GM10266 (cell line): ENCODE results near the gene PRKG1.

Experiments used
- DNase-seq: peaks from one replicate; pipeline ENCODE4 v3.0.0; 2012; ENCODE audit errors: extremely low spot score
- CTCF ChIP-seq: IDR thresholded peaks from 2 replicates; pipeline ENCODE4 v1.5.1; 2012; ENCODE audit warnings: mild to moderate bottlenecking, low read depth; ENCODE audit not compliant: control insufficient read depth, insufficient read depth; ENCODE audit errors: missing control alignments

PRKG1 gene

DNA sequence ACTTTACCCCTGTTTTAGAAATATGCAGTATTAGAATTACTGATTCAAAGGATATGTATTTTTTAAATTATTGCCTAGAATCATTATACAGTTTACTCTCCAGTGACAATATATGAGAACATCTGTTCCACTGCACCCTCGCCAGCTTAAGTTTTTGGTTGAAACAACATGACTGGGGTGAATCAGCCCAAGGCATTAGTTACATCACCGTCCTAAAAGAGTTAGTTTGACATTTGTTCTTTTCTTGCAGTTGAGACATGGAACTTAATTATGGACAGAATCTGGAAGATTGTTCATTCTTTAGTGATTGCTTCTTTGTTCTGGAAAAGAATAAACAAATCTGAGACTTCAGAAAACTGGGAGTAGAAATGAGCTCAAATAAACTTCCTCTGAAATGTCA, 1072.5 kb downstream of the PRKG1 start:
- no peak for DNase-seq
- no peak for TF ChIP-seq CTCF

- no peak for DNase-seq
- TF ChIP-seq CTCF: no peak
These were observed 1096.5 kb downstream of the PRKG1 start for GRCh38 chr10:52170776-52171175.

GRCh38 chr10:52172581-52172980, 1098.3 kb downstream of the PRKG1 start:
- no peak for DNase-seq
- no peak for TF ChIP-seq CTCF

DNA sequence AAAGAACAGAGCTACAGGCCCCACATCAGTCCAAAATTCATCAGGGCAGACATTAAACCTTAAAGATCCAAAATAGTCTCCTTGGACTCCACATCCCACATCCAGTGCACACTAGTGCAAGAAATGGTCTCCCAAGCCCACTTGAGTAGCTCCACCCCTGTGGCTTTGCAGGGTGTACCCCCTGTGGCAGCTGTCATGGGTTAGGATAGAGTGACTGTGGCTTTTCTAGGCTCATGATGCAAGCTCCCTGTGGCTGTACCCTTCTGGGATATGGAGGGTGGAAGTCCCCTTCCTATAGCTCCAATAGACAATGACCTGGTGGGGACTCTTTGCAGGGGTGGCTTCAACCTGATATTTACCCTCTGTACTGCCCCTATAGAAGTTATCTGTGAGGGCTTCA, 1111.0 kb downstream of the PRKG1 start:
- no peak for TF ChIP-seq CTCF
- DNase-seq: no peak

- no peak for TF ChIP-seq CTCF
- DNase-seq: no peak
These were observed 1113.4 kb downstream of the PRKG1 start for GRCh38 chr10:52187521-52188258.

DNA sequence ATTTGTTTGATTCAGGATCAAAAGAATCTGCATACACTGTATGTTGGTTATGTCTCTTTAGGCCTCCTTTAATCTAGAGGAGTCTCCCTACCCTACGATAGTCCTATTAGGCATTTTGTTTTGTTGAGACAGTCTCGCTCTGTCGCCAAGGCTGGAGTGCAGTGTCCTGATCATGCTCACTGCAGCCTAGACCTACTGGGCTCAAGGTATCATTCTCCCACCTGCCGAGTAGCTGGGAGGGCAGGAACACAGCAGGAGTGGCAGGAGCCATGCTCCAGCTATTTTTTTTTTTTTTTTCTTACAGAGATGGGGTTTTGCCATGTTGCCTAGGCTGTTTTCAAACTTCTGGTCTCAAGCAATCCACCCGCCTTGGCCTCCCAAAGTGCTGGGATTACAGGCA, 1116.8 kb downstream of the PRKG1 start:
- no peak for DNase-seq
- no peak for TF ChIP-seq CTCF

- no peak for TF ChIP-seq CTCF
- no peak for DNase-seq
These were observed 1119.9 kb downstream of the PRKG1 start for GRCh38 chr10:52194191-52194590.
